OCI-LY3 (cell line): ENCODE measurements around the gene POLR1G.
A peak's percentile ranks its signal among the peaks of the same experiment; 100 is the strongest.

Experiments used
- H2AFZ ChIP-seq: fragments of 200-600, 300-600 bp; shearing (Covaris generic); 2 replicates; pipeline ENCODE4 v1.6.0; 2014; ENCODE audit warnings: antibody characterized with exemption, low read depth, low read length
- H3K27ac ChIP-seq: fragments of 200-600, 300-600 bp; sonication (generic); 2 replicates; pipeline ENCODE4 v1.5.1; 2014; ENCODE audit warnings: mild to moderate bottlenecking, low read length, moderate library complexity, mixed read lengths
- H3K27me3 ChIP-seq: fragments of 200-600, 300-600 bp; sonication (generic); 2 replicates; pipeline ENCODE4 v1.6.1; 2014; ENCODE audit warnings: low read depth, low read length, mixed read lengths
- H3K36me3 ChIP-seq: fragments of 200-600, 300-600 bp; sonication (generic); replicated peaks from 2 replicates; pipeline ENCODE3; 2014; ENCODE audit warnings: low read depth, low read length, mixed read lengths
- H3K4me1 ChIP-seq: fragments of 300-600, 200-600 bp; sonication (generic); 2 replicates; pipeline ENCODE4 v1.6.1; 2014; ENCODE audit warnings: low read length, mixed read lengths
- H3K4me2 ChIP-seq: fragments of 200-600, 300-600 bp; sonication (generic); 2 replicates; pipeline ENCODE4 v1.6.1; 2014; ENCODE audit warnings: low read length, mixed read lengths
- H3K4me3 ChIP-seq: fragments of 300-600, 200-600 bp; sonication (generic); 2 replicates; pipeline ENCODE4 v1.5.1; 2014; ENCODE audit warnings: antibody characterized with exemption, mild to moderate bottlenecking, low read length, moderate library complexity
- H3K79me2 ChIP-seq: fragments of 300-600, 200-600 bp; shearing (Covaris generic); 2 replicates; pipeline ENCODE4 v1.6.1; 2014; ENCODE audit warnings: mild to moderate bottlenecking, low read length, mixed read lengths
- H3K9ac ChIP-seq: fragments of 300-600, 200-600 bp; shearing (Covaris generic); 2 replicates; pipeline ENCODE4 v1.6.0; 2014; ENCODE audit warnings: mild to moderate bottlenecking, low read length, moderate library complexity
- H3K9me3 ChIP-seq: fragments of 200-600, 300-600 bp; shearing (Covaris generic); 2 replicates; pipeline ENCODE4 v1.6.1; 2014; ENCODE audit warnings: low read length, mixed read lengths; ENCODE audit not compliant: insufficient read depth
- H4K20me1 ChIP-seq: fragments of 200-600, 300-600 bp; sonication (generic); 2 replicates; pipeline ENCODE4 v1.6.1; 2016; ENCODE audit warnings: low read length, mixed read lengths; ENCODE audit not compliant: insufficient read depth
- CTCF ChIP-seq: fragments of 200-600, 300-600 bp; sonication (generic); IDR thresholded peaks from 2 replicates; pipeline ENCODE4 v1.5.1; 2014; ENCODE audit warnings: antibody characterized with exemption, low read length, low read depth
- EZH2phosphoT487 ChIP-seq: fragments of 200-600 bp; shearing (Covaris generic); IDR thresholded peaks from 2 replicates; pipeline ENCODE4 v1.6.1; 2018; ENCODE audit warnings: antibody characterized with exemption, mixed run types, low read depth

Gene POLR1G

GRCh38 chr19:45401815-45402214 lies 4.6 kb upstream of the POLR1G start:
- 0 out of 2 replicates have a peak overlapping the region, but pooled peaks have one; percentile 60 for H3K9ac ChIP-seq
- no peaks in the 10 kb centered on the region for H4K20me1 ChIP-seq
- H3K27me3 ChIP-seq, result peaks cover 22% of the 10 kb centered on the region
- H3K27ac ChIP-seq, result no peak overlapping the region
- peaks cover 4% of the 10 kb centered on the region for H3K79me2 ChIP-seq
- H3K36me3 ChIP-seq, result no peaks in the 10 kb centered on the region
- H3K4me3 ChIP-seq, result peak overlapping the region; percentile 76
- H3K4me2 ChIP-seq, result peak overlapping the region; percentile 92
- no peaks in the 10 kb centered on the region for H3K9me3 ChIP-seq
- H3K4me1 ChIP-seq, result peaks cover 28% of the 10 kb centered on the region
- TF ChIP-seq EZH2phosphoT487 (no peak), CTCF (no peak)
- H2AFZ ChIP-seq, result 0 out of 2 replicates have a peak overlapping the region, but pooled peaks have one; percentile 67

- no peaks in the 10 kb centered on the region for H4K20me1 ChIP-seq
- H3K36me3 ChIP-seq, result no peaks in the 10 kb centered on the region
- H3K4me1 ChIP-seq, result peaks cover 31% of the 10 kb centered on the region
- peaks cover 11% of the 10 kb centered on the region for H3K79me2 ChIP-seq
- no peak for TF ChIP-seq EZH2phosphoT487
- peak; percentile 89 for TF ChIP-seq CTCF
- H3K27ac ChIP-seq, result no peak overlapping the region
- peak overlapping the region; percentile 92 for H3K4me2 ChIP-seq
- H3K9ac ChIP-seq, result peak overlapping the region; percentile 60
- H3K27me3 ChIP-seq, result peaks cover 22% of the 10 kb centered on the region
- no peaks in the 10 kb centered on the region for H3K9me3 ChIP-seq
- peak overlapping the region; percentile 76 for H3K4me3 ChIP-seq
- peak overlapping the region; percentile 67 for H2AFZ ChIP-seq
Measured at GRCh38 chr19:45402298-45403061, 4.0 kb upstream of the POLR1G start.

GRCh38 chr19:45403272-45403671 lies 3.2 kb upstream of the POLR1G start:
- H3K27ac ChIP-seq, result no peak overlapping the region
- peaks cover 33% of the 10 kb centered on the region for H3K4me1 ChIP-seq

More at GRCh38 chr19:45403272-45403671, 3.2 kb upstream of the POLR1G start:
- H2AFZ ChIP-seq, result no peak overlapping the region
- peaks cover 22% of the 10 kb centered on the region for H3K27me3 ChIP-seq
- peak overlapping the region; percentile 92 for H3K4me2 ChIP-seq
- H3K4me3 ChIP-seq, result peak overlapping the region; percentile 76
- no peaks in the 10 kb centered on the region for H3K9me3 ChIP-seq
- peaks cover 17% of the 10 kb centered on the region for H3K79me2 ChIP-seq
- H3K36me3 ChIP-seq, result peaks cover 4% of the 10 kb centered on the region
- H3K9ac ChIP-seq, result peak overlapping the region; percentile 60; the same call in 1 of the 2 replicates
- no peak for TF ChIP-seq CTCF
- no peak for TF ChIP-seq EZH2phosphoT487
- no peaks in the 10 kb centered on the region for H4K20me1 ChIP-seq
